H9 (cell line): ENCODE data around the gene KRTAP1-3. TPM values are rescaled to one million over a fixed set of nuclear protein-coding genes. Genes with fewer than 3 reads are reported as not detected.

Experiments
- DNase-seq: peaks from one replicate; pipeline ENCODE4 v3.0.0-alpha.2; 2017
- H2AFZ ChIP-seq: one replicate; pipeline ENCODE4 v1.6.1; 2013; ENCODE audit warnings: mild to moderate bottlenecking, low read length, control low read depth, moderate library complexity
- H2AK5ac ChIP-seq: 2 replicates; pipeline ENCODE4 v1.6.1; 2013; ENCODE audit warnings: low read length, control low read depth, mixed read lengths; ENCODE audit not compliant: insufficient read length
- H2BK120ac ChIP-seq: one replicate; pipeline ENCODE4 v1.6.1; 2013; ENCODE audit warnings: low read depth, mild to moderate bottlenecking, low read length, control low read depth, inconsistent platforms; ENCODE audit not compliant: poor library complexity, severe bottlenecking
- H2BK12ac ChIP-seq: 2 replicates; pipeline ENCODE4 v1.6.1; 2013; ENCODE audit warnings: low read length, control low read depth, mixed read lengths, low read depth; ENCODE audit not compliant: insufficient read length
- H2BK15ac ChIP-seq: 2 replicates; pipeline ENCODE4 v1.6.1; 2013; ENCODE audit warnings: low read depth, low read length, control low read depth
- H2BK20ac ChIP-seq: one replicate; pipeline ENCODE4 v1.6.1; 2013; ENCODE audit warnings: low read depth, mild to moderate bottlenecking, low read length, control low read depth, inconsistent platforms; ENCODE audit not compliant: poor library complexity, severe bottlenecking
- H2BK5ac ChIP-seq: 2 replicates; pipeline ENCODE4 v1.6.1; 2013; ENCODE audit warnings: low read length, control low read depth, mixed read lengths; ENCODE audit not compliant: insufficient read length
- H3K14ac ChIP-seq: 2 replicates; pipeline ENCODE4 v1.6.1; 2013; ENCODE audit warnings: low read length, control low read depth; ENCODE audit not compliant: insufficient read depth
- H3K18ac ChIP-seq: 2 replicates; pipeline ENCODE4 v1.6.1; 2013; ENCODE audit warnings: low read depth, mild to moderate bottlenecking, mixed read lengths, low read length, control low read depth; ENCODE audit not compliant: insufficient read length
- H3K23ac ChIP-seq: 2 replicates; pipeline ENCODE4 v1.6.1; 2013; ENCODE audit warnings: low read length, control low read depth, mixed read lengths, low read depth; ENCODE audit not compliant: insufficient read length
- H3K23me2 ChIP-seq: 2 replicates; pipeline ENCODE4 v1.6.1; 2013; ENCODE audit warnings: low read depth, mild to moderate bottlenecking, mixed read lengths, low read length, control low read depth; ENCODE audit not compliant: insufficient read length, poor library complexity, severe bottlenecking
- H3K27ac ChIP-seq: 2 replicates; pipeline ENCODE4 v1.5.1; 2013; ENCODE audit warnings: low read length, control low read depth, mixed read lengths, low read depth; ENCODE audit not compliant: insufficient read length
- H3K27me3 ChIP-seq: 2 replicates; pipeline ENCODE4 v1.6.1; 2013; ENCODE audit warnings: low read length, control low read depth, inconsistent platforms; ENCODE audit not compliant: insufficient read depth
- H3K4ac ChIP-seq: 2 replicates; pipeline ENCODE4 v1.6.1; 2013; ENCODE audit warnings: low read depth, mild to moderate bottlenecking, control low read depth, inconsistent platforms, low read length, moderate library complexity
- H3K4me1 ChIP-seq: 2 replicates; pipeline ENCODE4 v1.6.1; 2013; ENCODE audit warnings: low read length, control low read depth, inconsistent platforms; ENCODE audit not compliant: insufficient read depth
- H3K4me2 ChIP-seq: 2 replicates; pipeline ENCODE4 v1.6.1; 2013; ENCODE audit warnings: low read length, control low read depth, mixed read lengths; ENCODE audit not compliant: insufficient read length, insufficient read depth
- H3K56ac ChIP-seq: 2 replicates; pipeline ENCODE4 v1.6.1; 2013; ENCODE audit warnings: low read depth, mild to moderate bottlenecking, mixed read lengths, low read length, control low read depth; ENCODE audit not compliant: insufficient read length
- H3K79me1 ChIP-seq: 2 replicates; pipeline ENCODE4 v1.6.1; 2013; ENCODE audit warnings: low read depth, mild to moderate bottlenecking, moderate library complexity, low read length, control low read depth, inconsistent platforms; ENCODE audit not compliant: insufficient read depth, poor library complexity, severe bottlenecking
- H3K79me2 ChIP-seq: 2 replicates; pipeline ENCODE4 v1.6.1; 2013; ENCODE audit warnings: low read length, control low read depth, inconsistent platforms; ENCODE audit not compliant: insufficient read depth
- H3K9ac ChIP-seq: 2 replicates; pipeline ENCODE4 v1.6.1; 2013; ENCODE audit warnings: low read length, control low read depth, mixed read lengths; ENCODE audit not compliant: insufficient read length; ENCODE audit errors: extremely low read depth
- H3K9me3 ChIP-seq: one replicate; pipeline ENCODE4 v1.6.1; 2013; ENCODE audit warnings: low read depth, low read length, inconsistent platforms; ENCODE audit not compliant: control insufficient read depth
- H3T11ph ChIP-seq: one replicate; pipeline ENCODE4 v1.6.1; 2013; ENCODE audit warnings: mild to moderate bottlenecking, low read length, control low read depth, inconsistent platforms
- H4K20me1 ChIP-seq: one replicate; pipeline ENCODE4 v1.6.1; 2013; ENCODE audit not compliant: control insufficient read depth, insufficient read length, insufficient read depth
- H4K5ac ChIP-seq: 2 replicates; pipeline ENCODE4 v1.6.1; 2013; ENCODE audit warnings: low read depth, mild to moderate bottlenecking, mixed read lengths, low read length, control low read depth; ENCODE audit not compliant: insufficient read length
- H4K8ac ChIP-seq: replicated peaks from 2 replicates; pipeline ENCODE4 v1.6.1; 2013; ENCODE audit warnings: low read length, control low read depth, mixed read lengths, low read depth; ENCODE audit not compliant: insufficient read length
- H4K91ac ChIP-seq: 2 replicates; pipeline ENCODE4 v1.6.1; 2013; ENCODE audit warnings: low read depth, mild to moderate bottlenecking, moderate library complexity, mixed read lengths, low read length, control low read depth; ENCODE audit not compliant: insufficient read length
- H3K27ac Mint-ChIP-seq, 3 experiments: 2 replicates in 2 of 3; 3 replicates in 1 of 3; pipeline ENCODE4 v1.8.0; 2020 to 2021; ENCODE audit warnings: mixed read lengths in 3 of 3, mild to moderate bottlenecking in 1 of 3, moderate library complexity in 1 of 3
- H3K27me3 Mint-ChIP-seq: 2 replicates; pipeline ENCODE4 v1.8.0; 2021; ENCODE audit warnings: low read depth, mild to moderate bottlenecking, moderate library complexity, mixed read lengths
- H3K36me3 Mint-ChIP-seq, 3 experiments: 2 replicates in 2 of 3; 3 replicates in 1 of 3; pipeline ENCODE4 v1.8.0; 2020 to 2021; ENCODE audit warnings: low read depth in 3 of 3, mixed read lengths in 3 of 3; ENCODE audit not compliant: insufficient read depth in 1 of 3
- H3K4me1 Mint-ChIP-seq, 2 experiments: 2 replicates each; pipeline ENCODE4 v1.8.0; 2020; ENCODE audit warnings: mixed read lengths in 2 of 2
- H3K4me3 Mint-ChIP-seq, 2 experiments: 2 replicates in 1 of 2; 3 replicates in 1 of 2; pipeline ENCODE4 v1.8.0; 2020 to 2021; ENCODE audit warnings: mild to moderate bottlenecking in 2 of 2, mixed read lengths in 2 of 2, moderate library complexity in 1 of 2
- H3K9me3 Mint-ChIP-seq, 2 experiments: 2 replicates in 1 of 2; 3 replicates in 1 of 2; pipeline ENCODE4 v1.8.0; 2020; ENCODE audit warnings: mild to moderate bottlenecking in 2 of 2, mixed read lengths in 2 of 2, moderate library complexity in 1 of 2
- CTCF ChIP-seq: fragments of 200-600 bp; sonication (generic); conservative IDR thresholded peaks from 3 replicates; pipeline ENCODE4 v1.8.0; 2021; ENCODE audit warnings: antibody characterized with exemption, mild to moderate bottlenecking
- WGBS: extraction: QIAGEN DNeasy Blood & Tissue Kit; methylation state at CpG from one replicate; pipeline ENCODE4 v1.1.7; 2013; ENCODE audit warnings: missing lambda C conversion rate, low lambda C conversion rate, mixed read lengths; ENCODE audit not compliant: insufficient read length; ENCODE audit errors: extremely low coverage; 5-methylcytosine and 5-hydroxymethylcytosine counted together
- total RNA-seq: library from RNA; stranded (reverse); gene quantifications from 2 replicates; pipeline ENCODE4 v1.2.1, GENCODE V29; 2021

Gene KRTAP1-3
- total RNA-seq, 1 experiment from 2014 or later = not detected

GRCh38 chr17:41054025-41054424, 19.4 kb upstream of the KRTAP1-3 start:
- no peak for DNase-seq
- Histone ChIP-seq H3K4me1 (no peaks in the 10 kb centered on the region), H2BK5ac (no peak overlapping the region), H3K27me3 (no peaks in the 10 kb centered on the region), H2AK5ac (no peak overlapping the region), H3K79me1 (no peaks in the 10 kb centered on the region), H2BK15ac (no peak overlapping the region), H4K8ac (no peak overlapping the region), H3K4me2 (no peak overlapping the region), H4K20me1 (no peaks in the 10 kb centered on the region), H3K79me2 (no peaks in the 10 kb centered on the region), H3K23me2 (no peaks in the 10 kb centered on the region), H4K5ac (no peak overlapping the region), H3K4ac (no peak overlapping the region), H3K9me3 (no peaks in the 10 kb centered on the region), H3K56ac (no peak overlapping the region), H3K9ac (no peak overlapping the region), H2BK120ac (no peak overlapping the region), H3T11ph (no peak overlapping the region), H3K18ac (no peak overlapping the region), H2AFZ (no peak overlapping the region), H4K91ac (no peak overlapping the region), H2BK20ac (no peak overlapping the region), H3K27ac (no peak overlapping the region), H3K23ac (no peak overlapping the region), H2BK12ac (no peak overlapping the region), H3K14ac (no peak overlapping the region)
- no peak overlapping the region for H3K4me3 Mint-ChIP-seq
- WGBS = no CpG with 5 or more reads among the region's 4 CpGs
- H3K27ac Mint-ChIP-seq = no peak overlapping the region
- no peak for TF ChIP-seq CTCF
- H3K36me3 Mint-ChIP-seq = no peaks in the 10 kb centered on the region; a peak in 1 of 7 replicates
- H3K27me3 Mint-ChIP-seq = no peaks in the 10 kb centered on the region
- H3K4me1 Mint-ChIP-seq = peaks cover 11% of the 10 kb centered on the region in 2 experiments
- H3K9me3 Mint-ChIP-seq = peaks cover 0 to 6% of the 10 kb centered on the region in 2 experiments; a peak in 2 of 5 replicates
